HG02981 (cell line): ENCODE measurements around the gene KRT12.
A peak's percentile ranks its signal among the peaks of the same experiment; 100 is the strongest.

Source experiments
- ATAC-seq: cut with Tn5 transposase; IDR thresholded peaks from one replicate; pipeline ENCODE4 v1.9.1; 2021; ENCODE audit warnings: mild to moderate bottlenecking, moderate library complexity; ENCODE audit not compliant: unreplicated experiment

KRT12 gene

GRCh38 chr17:40846515-40847144, 20.4 kb downstream of the KRT12 start:
- ATAC-seq: no peak

- ATAC-seq: no peak
Measured at GRCh38 chr17:40844671-40845107, 22.3 kb downstream of the KRT12 start.

DNA sequence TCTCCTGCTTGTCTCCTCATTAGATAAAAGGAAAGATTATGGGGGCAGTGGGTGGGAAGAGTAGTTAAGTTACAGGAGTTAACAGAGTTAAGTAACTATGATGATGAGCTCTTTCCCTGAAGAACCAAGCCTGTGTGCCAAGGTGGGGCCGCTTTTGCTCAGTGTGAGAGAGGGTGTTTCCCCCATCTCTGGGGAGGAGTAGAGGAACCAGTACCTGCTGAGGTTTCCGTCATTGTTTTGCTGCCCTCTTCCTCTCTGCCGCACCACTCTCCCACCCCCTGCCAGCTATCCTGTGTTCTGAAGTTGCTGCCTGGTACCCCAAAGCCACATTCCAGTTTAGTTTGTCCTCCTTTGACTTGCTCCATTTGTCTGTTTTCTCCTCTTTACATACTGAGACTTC, 23.8 kb downstream of the KRT12 start:
- no peak for ATAC-seq

- no peak for ATAC-seq
Measured at GRCh38 chr17:40841246-40841645, 25.8 kb downstream of the KRT12 start.

DNA sequence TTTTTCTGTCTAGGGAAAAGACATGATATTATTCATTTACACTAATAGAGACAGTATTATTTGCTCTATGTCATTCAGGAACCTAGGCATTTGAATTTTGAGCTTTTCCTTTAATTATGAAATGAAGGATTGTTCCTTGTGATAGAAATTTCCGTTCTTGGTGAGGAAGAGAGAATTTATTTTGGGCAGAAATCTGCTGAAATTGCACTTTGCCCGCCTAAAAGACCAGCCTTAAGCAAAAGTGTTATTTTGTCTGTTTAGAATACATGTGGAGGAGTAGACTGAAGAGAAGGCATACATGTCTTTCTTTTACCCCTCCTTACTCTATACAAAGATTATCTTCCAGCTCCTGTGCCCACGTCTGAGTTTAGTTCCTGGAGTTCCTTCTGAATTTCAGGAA, 27.8 kb downstream of the KRT12 start:
- no peak for ATAC-seq

- no peak for ATAC-seq
Measured at GRCh38 chr17:40836020-40836419, 31.0 kb downstream of the KRT12 start.

GRCh38 chr17:40833882-40834281, 33.1 kb downstream of the KRT12 start:
- no peak for ATAC-seq

DNA sequence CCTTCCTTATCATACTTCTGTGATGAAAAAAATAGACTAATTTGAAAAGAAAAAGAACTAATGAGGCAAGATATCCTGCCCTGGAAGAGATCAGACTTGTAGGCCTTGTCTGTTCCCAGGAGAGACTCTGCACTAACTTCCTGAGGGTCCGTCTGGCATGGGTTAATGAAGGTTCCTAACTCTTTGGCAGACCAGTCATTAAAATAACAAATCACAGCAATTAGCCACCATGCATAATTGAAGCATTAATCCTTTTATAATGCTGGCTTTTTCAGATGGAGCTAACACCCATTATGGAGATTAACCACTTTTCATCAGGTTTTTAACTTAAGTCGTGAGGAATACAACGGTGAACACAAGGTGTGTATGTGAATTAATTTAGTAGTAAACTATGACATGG, 34.2 kb downstream of the KRT12 start:
- ATAC-seq: no peak

DNA sequence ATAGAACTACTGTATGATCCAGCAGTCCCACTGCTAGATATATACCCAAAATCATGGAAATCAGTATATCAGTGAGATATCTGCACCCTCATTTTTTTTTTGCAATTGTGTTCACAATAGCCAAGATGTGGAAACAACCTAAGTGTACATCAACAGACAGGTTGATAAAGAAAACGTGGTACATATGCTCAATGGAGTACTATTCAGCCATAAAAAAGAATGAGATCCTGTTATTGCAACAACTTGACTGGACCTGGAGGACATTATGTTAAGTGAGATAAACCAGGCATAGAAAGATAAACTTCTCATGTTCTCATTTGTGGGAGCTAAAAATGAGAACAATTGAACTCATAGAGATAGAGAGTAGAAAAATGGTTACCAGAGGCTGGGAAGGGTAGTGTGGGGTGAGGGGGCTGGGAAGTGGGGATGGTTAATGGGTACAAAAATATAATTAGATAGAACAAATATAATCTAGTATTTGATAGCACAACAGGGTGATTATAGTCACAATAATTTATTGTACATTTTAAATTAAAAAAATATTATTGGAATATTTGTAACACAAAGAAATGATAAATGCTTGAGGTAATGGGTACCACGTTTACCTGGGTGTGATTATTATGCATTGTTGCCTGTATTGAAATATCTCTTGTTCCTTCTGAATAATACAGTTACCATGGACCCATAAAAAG, 36.8 kb downstream of the KRT12 start:
- no peak for ATAC-seq

- ATAC-seq: no peak
Measured at GRCh38 chr17:40828454-40829044, 38.5 kb downstream of the KRT12 start.

- no peak for ATAC-seq
Measured at GRCh38 chr17:40827746-40828453, 39.1 kb downstream of the KRT12 start.

DNA sequence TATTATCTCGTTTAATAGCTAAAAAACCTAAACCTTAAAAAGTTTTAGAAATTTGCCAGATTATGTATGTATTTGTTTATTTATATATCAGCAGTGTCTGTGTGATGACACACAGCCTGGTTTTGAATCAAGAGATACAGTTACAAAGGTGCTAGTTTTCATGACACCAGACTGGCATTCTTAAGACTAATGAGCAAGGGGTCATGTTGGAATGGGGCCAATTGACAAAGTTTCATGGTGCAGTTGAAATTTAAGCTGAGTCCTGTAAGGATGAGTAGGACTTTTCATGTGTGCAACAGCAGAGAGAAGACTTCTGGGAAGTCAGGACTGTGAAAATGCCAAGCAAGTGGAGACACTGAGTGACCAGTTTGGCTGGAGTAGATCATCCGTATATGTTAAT, 41.4 kb downstream of the KRT12 start:
- no peak for ATAC-seq

DNA sequence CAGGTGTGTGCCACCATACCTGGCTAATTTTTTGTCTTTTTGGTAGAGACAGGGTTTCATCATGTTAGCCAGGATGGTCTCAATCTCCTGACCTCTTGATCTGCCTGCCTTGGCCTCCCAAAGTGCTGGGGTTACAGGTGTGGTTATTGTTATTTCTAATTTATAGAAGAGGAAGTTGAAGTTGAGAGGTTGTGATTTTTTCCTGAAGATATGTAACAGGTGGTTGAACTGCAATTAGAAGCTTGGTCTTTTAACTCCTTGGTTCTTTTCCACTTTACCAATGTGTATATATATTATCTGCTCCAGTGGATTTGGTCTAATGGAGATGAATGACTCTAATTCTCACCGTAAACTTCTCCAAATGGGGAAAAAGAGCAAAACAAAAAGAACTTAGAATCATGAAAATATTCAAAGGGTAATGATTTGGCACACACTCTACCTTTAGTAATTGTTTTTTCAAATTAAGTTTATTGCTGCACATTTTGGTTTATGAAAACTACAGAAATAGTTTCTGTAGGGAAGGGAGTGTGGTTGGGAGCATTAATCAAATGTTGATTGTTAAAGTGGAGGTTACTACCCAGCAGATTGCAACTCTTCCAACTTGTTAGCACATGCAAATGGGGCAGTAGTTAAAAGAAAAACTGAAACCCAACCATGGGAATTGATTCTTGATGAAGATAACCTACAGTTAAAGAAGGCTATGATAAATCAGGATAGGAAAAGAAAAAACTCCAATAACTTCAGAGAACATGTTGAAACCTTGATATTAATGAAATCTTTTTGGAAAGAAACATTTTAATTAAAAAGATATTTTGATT, 42.8 kb downstream of the KRT12 start:
- ATAC-seq: no peak

DNA sequence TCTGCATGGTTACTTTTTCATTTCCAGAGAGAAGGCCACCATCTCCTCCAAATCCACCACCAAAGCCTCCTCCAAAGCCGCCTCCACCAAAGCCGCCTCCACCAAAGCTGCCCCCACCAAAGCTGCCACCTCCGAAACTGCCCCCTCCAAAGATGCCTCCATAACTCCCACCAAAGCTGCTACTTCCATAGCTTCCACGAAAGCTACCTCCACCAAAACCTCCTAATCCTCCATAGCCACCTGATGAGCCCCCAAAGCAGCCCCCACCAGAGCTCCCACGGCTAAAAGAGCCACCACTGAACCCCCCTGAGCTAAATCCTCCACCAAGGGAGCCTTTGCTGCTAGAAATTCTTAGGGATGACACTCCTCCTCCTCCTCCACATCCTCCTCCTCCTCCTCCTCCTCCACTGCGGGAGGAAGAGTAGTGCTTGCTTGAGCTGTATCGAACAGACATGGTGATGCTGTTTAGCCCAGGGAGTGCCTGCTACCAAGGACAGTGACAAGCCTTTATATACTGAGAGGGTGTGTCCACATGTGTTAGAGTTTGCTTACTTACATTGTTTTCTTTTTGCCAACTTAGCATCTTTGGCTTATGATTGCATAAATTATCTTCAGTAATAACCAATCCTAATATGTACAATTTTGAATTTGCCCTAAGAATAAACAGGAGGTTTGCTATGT, 44.8 kb downstream of the KRT12 start, which contains the start of gene KRT10:
Gene KRT10 (minus strand): TSS at position 483 of the 681 bp plus-strand sequence. CDS start 29 bp downstream, at position 454.
- ATAC-seq: no peak

- ATAC-seq: no peak
Measured at GRCh38 chr17:40821536-40821935, 45.5 kb downstream of the KRT12 start.

DNA sequence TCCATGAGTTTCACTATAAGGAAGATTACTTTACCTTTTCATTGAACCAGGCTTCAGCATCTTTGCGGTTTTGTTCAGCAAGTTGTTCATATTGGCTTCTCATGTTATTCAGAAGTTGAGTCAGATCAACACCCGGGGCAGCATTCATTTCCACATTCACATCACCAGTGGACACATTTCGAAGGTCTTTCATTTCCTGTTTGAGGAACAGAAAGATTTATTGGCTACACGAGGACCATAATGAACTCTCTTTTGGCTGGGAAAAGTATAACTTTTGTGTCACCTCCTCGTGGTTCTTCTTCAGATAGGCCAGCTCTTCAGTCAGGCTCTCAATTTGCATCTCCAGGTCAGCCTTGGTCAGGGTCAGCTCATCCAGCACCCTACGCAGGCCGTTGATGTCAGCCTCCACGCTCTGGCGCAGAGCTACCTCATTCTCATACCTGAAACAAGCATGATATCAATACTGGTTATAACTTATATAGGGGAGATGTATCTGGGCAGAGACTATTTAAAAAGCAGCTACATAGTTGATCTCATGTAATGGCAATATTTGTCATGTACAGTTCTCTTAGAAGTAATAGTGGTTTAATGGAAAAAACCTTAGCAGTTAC, 46.7 kb downstream of the KRT12 start:
- ATAC-seq: no peak

DNA sequence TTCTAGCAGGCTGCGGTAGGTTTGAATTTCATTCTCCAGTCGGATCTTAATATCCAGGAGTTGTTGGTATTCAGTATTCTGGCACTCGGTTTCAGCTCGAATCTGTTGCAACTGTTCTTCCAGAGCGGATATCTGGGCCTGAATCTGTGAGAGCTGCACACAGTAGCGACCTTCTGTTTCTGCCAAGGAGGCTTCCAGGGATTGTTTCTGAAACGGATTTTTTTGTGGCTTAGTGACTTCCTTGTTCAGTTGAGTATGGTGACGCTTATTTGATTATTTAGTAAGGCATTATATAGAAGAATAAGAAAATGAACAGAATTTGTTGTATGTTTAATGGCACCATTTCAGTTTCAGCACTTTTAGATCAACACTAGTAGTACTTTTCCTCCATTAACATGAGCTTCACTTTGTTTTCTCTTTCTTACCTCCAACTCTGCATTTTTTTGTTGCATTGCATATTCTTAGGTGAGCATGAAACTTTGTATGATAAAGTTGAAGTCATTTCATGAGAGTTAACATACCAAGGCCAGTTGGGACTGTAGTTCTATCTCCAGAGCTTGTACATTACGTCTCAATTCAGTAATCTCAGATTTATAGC, 47.4 kb downstream of the KRT12 start:
- ATAC-seq: no peak

DNA sequence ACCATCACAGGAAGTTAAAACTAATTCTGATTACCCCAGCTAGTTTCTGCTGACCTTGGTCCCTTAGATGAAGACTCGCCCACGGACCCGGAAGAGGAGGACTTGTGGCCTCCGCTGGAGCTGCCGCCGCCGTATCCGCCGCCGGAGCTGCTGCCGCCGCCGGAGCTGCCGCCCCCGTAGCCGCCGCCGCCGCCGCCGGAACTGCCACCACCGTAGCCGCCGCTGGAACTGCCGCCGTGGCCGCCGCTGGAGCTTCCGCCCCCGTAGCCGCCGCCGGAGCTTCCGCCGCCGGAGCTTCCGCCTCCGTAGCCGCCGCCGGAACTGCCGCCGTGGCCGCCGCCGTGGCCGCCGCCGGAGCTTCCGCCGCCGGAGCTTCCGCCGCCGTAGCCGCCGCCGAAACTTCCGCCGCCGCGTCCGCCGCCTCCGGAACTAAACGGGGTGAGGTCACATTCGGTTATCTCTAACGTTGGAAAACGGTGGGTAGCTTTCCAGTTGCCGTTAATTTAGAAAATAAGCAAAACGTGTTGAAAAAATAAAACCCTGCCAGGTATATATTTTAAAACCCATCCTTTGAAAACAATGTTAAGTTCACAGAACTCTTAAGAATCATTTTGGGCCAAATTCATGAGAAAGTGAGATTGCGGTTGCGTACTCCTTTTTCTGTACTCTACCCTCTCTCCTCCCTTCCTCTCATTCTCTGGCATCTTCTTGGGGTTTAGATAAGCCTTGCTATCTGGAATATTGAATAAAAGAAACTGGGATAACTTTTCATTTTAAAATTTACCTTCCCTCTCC, 48.1 kb downstream of the KRT12 start:
- peak; percentile 84 for ATAC-seq

GRCh38 chr17:40818343-40818732, 48.7 kb downstream of the KRT12 start:
- ATAC-seq: no peak
